ENCODE measurements around the gene HS3ST1. TPM values are rescaled to one million over a fixed set of nuclear protein-coding genes. Genes with fewer than 3 reads are reported as not detected.

HS3ST1 gene
- total and polyA plus RNA-seq, 3 donors from 2014 or later, result 1.2 to 8.8 (median 4.3) TPM

- TF ChIP-seq CTCF (IDR thresholded peaks at IDR 0.05), result no peak
- no peak for TF ChIP-seq POLR2A (IDR thresholded peaks at IDR 0.05)
- Histone ChIP-seq H3K27me3 (no peaks in the 10 kb centered on the region), H3K9me3 (no peaks in the 10 kb centered on the region), H3K27ac (no peak overlapping the region), H3K4me3 (no peak overlapping the region), H3K36me3 (ENCODE audit: low read depth, missing control alignments) (no peaks in the 10 kb centered on the region), H3K4me1 (no peaks in the 10 kb centered on the region)
- intact Hi-C loops (cut with DNase I; ENCODE audit: low total_unique reads), result no loop called here
- 87 to 90% methylated on average over 3 of the region's 3 CpGs for WGBS, 2 donors
- no peak for DNase-seq
Observed at GRCh38 chr4:11438647-11439046, 10.0 kb upstream of the HS3ST1 start.

GRCh38 chr4:11436673-11437072 lies 8.0 kb upstream of the HS3ST1 start:
- TF ChIP-seq CTCF (IDR thresholded peaks at IDR 0.05), result no peak
- no peak for TF ChIP-seq POLR2A (IDR thresholded peaks at IDR 0.05)
- Histone ChIP-seq H3K36me3 (ENCODE audit: low read depth, missing control alignments) (no peaks in the 10 kb centered on the region), H3K9me3 (no peaks in the 10 kb centered on the region), H3K4me3 (no peak overlapping the region), H3K27ac (no peak overlapping the region), H3K27me3 (no peaks in the 10 kb centered on the region), H3K4me1 (no peaks in the 10 kb centered on the region)
- DNase-seq, result no peak
- intact Hi-C loops (cut with DNase I; ENCODE audit: low total_unique reads), result no loop called here
- whole genome bisulfite sequencing, 2 donors, result 85 to 96% methylated on average over 5 of the region's 5 CpGs

GRCh38 chr4:11436084-11436483 lies 7.4 kb upstream of the HS3ST1 start:
- TF ChIP-seq POLR2A (IDR thresholded peaks at IDR 0.05), result no peak
- TF ChIP-seq CTCF (IDR thresholded peaks at IDR 0.05), result no peak
- H3K27me3 ChIP-seq, result no peaks in the 10 kb centered on the region
- DNase-seq, result no peak
- H3K4me3 ChIP-seq, result no peak overlapping the region
- WGBS, 2 donors, result 81 to 87% methylated on average over 2 of the region's 2 CpGs
- intact Hi-C loops (cut with DNase I; ENCODE audit: low total_unique reads), result no loop called here
- no peaks in the 10 kb centered on the region for H3K4me1 ChIP-seq
- H3K36me3 ChIP-seq (ENCODE audit: low read depth, missing control alignments), result no peaks in the 10 kb centered on the region
- no peaks in the 10 kb centered on the region for H3K9me3 ChIP-seq
- no peak overlapping the region for H3K27ac ChIP-seq

- H3K4me1 ChIP-seq, result no peaks in the 10 kb centered on the region
- no peaks in the 10 kb centered on the region for H3K27me3 ChIP-seq
- no peaks in the 10 kb centered on the region for H3K36me3 ChIP-seq (ENCODE audit: low read depth, missing control alignments)
- no peak overlapping the region for H3K27ac ChIP-seq
- no peak for DNase-seq
- no peaks in the 10 kb centered on the region for H3K9me3 ChIP-seq
- H3K4me3 ChIP-seq, result no peak overlapping the region
- intact Hi-C loops (cut with DNase I; ENCODE audit: low total_unique reads), result no loop called here
- WGBS, 2 donors, result 91 to 97% methylated on average over 1 of the region's 1 CpG
- TF ChIP-seq CTCF (IDR thresholded peaks at IDR 0.05) (no peak), POLR2A (IDR thresholded peaks at IDR 0.05) (no peak)
Observed at GRCh38 chr4:11435557-11435956, 6.9 kb upstream of the HS3ST1 start.

- H3K9me3 ChIP-seq, result no peaks in the 10 kb centered on the region
- no peak for DNase-seq
- no peak overlapping the region for H3K4me3 ChIP-seq
- H3K36me3 ChIP-seq (ENCODE audit: low read depth, missing control alignments), result no peaks in the 10 kb centered on the region
- H3K27ac ChIP-seq, result no peak overlapping the region
- H3K4me1 ChIP-seq, result no peaks in the 10 kb centered on the region
- 88 to 92% methylated on average over 4 of the region's 4 CpGs for WGBS, 2 donors
- no peak for TF ChIP-seq CTCF (IDR thresholded peaks at IDR 0.05)
- no peak for TF ChIP-seq POLR2A (IDR thresholded peaks at IDR 0.05)
- intact Hi-C loops (cut with DNase I; ENCODE audit: low total_unique reads), result no loop called here
- no peaks in the 10 kb centered on the region for H3K27me3 ChIP-seq
Observed at GRCh38 chr4:11431111-11431510, 2.4 kb upstream of the HS3ST1 start.
